ENCODE measurements around the gene UBE3B. TPM values are rescaled to one million over a fixed set of nuclear protein-coding genes. Genes with fewer than 3 reads are reported as not detected.

The UBE3B gene
- total RNA-seq, 1 donor from 2014 or later: 34.4 TPM

DNA sequence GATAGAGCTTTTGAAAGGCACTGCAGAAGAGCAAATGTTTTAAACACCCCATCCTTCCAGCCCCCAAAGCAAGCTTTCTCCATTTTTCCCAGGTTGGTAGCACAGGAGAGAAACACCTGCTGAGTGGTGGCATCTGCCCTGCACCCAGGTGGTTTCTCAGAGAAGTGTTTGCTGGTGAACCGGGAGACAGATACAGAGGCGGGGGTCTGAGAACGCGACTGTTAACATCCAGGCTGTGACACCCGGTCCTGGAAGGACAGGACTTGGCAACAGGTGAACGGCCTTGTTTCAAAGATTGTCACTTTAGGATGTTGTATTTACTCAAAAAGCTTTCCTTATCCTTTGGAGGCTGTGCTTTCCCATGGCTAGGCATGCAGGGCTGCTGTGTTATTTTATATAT is 77.3 kb downstream of the UBE3B start:
- Mint-ChIP-seq H3K27ac (ENCODE audit: unreplicated experiment) (no peak overlapping the region), H3K36me3 (ENCODE audit: low read depth, unreplicated experiment) (no peaks in the 10 kb centered on the region), H3K27me3 (ENCODE audit: low read depth, unreplicated experiment) (peaks cover 28% of the 10 kb centered on the region), H3K4me3 (ENCODE audit: unreplicated experiment) (no peak overlapping the region), H3K9me3 (ENCODE audit: unreplicated experiment) (no peaks in the 10 kb centered on the region), H3K4me1 (ENCODE audit: low read depth, unreplicated experiment) (no peaks in the 10 kb centered on the region)
- H3K4me3 ChIP-seq (ENCODE audit: insufficient read depth, low read depth, low read length): no peak overlapping the region
- H3K9me3 ChIP-seq (ENCODE audit: insufficient read depth, low read depth, low read length): no peaks in the 10 kb centered on the region
- FAIRE-seq (no peak), DNase-seq (ENCODE audit: low read depth) (no peak)
- no peaks in the 10 kb centered on the region for H3K36me3 ChIP-seq (ENCODE audit: insufficient read depth, low read length)
- no peak overlapping the region for H3K4me2 ChIP-seq (ENCODE audit: low read length)
- no peak overlapping the region for H2AFZ ChIP-seq (ENCODE audit: low read depth, low read length)
- peaks cover 14% of the 10 kb centered on the region for H3K4me1 ChIP-seq (ENCODE audit: insufficient read depth, low read length)
- H3K27me3 ChIP-seq (ENCODE audit: insufficient read depth, low read length): peaks cover 11% of the 10 kb centered on the region
- no peak overlapping the region for H3K27ac ChIP-seq (ENCODE audit: low read depth, low read length)
- TF ChIP-seq, protein P1, sequence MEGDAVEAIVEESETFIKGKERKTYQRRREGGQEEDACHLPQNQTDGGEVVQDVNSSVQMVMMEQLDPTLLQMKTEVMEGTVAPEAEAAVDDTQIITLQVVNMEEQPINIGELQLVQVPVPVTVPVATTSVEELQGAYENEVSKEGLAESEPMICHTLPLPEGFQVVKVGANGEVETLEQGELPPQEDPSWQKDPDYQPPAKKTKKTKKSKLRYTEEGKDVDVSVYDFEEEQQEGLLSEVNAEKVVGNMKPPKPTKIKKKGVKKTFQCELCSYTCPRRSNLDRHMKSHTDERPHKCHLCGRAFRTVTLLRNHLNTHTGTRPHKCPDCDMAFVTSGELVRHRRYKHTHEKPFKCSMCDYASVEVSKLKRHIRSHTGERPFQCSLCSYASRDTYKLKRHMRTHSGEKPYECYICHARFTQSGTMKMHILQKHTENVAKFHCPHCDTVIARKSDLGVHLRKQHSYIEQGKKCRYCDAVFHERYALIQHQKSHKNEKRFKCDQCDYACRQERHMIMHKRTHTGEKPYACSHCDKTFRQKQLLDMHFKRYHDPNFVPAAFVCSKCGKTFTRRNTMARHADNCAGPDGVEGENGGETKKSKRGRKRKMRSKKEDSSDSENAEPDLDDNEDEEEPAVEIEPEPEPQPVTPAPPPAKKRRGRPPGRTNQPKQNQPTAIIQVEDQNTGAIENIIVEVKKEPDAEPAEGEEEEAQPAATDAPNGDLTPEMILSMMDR (IDR thresholded peaks at IDR 0.05; ENCODE audit: insufficient read depth, low read depth, low read length): no peak
- no peak for TF ChIP-seq EZH2 (IDR thresholded peaks at IDR 0.05; ENCODE audit: insufficient read depth, low read length)
- H3K79me2 ChIP-seq (ENCODE audit: insufficient read depth, low read length): no peaks in the 10 kb centered on the region
- no peaks in the 10 kb centered on the region for H4K20me1 ChIP-seq (ENCODE audit: insufficient read depth, low read length)
- no peak overlapping the region for H3K9ac ChIP-seq (ENCODE audit: low read length)

DNA sequence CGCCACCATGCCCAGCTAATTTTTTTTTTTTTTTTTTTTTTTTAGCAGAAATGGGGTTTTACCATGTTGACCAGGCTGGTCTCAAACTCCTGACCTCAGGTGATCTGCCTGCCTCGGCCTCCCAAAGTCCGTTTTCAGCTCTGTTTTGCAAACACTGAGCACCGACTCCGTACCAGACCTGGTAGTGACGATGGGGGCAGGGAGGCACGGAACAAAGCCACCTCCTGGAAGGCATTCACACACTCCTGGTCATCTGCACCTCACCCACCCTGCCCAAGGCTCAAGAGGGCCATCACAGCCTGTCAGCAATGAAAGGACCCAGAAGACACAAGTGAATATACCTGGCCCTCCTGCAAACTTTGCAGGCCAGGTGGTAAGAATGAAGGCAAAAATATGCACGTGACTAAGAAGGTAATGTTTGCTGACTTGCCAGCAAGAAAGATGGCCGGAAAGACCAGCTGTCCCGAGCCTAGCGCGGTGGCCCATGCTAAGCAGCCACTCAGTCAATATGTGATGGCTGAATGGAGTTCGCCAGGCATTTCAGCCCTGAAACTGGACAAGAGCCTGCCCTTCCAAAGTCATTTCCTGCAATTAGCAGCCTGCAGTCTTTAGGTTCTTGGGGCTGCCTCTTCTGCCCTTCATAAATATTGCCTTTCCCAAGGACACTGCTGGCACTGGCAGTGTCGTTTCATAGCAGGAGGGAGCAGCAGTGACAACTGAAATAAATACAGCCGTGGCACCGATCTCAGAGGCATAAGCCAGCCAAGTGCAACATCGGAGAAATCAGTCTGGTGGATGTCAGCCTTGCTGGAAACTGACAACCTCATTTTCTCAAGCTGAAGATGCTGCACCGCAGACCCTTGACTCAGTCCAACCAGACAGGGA is 78.2 kb downstream of the UBE3B start:
- Mint-ChIP-seq H3K4me1 (ENCODE audit: low read depth, unreplicated experiment) (no peaks in the 10 kb centered on the region), H3K4me3 (ENCODE audit: unreplicated experiment) (no peak overlapping the region), H3K9me3 (ENCODE audit: unreplicated experiment) (no peaks in the 10 kb centered on the region), H3K27me3 (ENCODE audit: low read depth, unreplicated experiment) (peaks cover 28% of the 10 kb centered on the region), H3K36me3 (ENCODE audit: low read depth, unreplicated experiment) (no peaks in the 10 kb centered on the region), H3K27ac (ENCODE audit: unreplicated experiment) (no peak overlapping the region)
- H2AFZ ChIP-seq (ENCODE audit: low read depth, low read length): no peak overlapping the region
- FAIRE-seq: no peak
- TF ChIP-seq, protein P1 (IDR thresholded peaks at IDR 0.05; ENCODE audit: insufficient read depth, low read depth, low read length): no peak
- TF ChIP-seq EZH2 (IDR thresholded peaks at IDR 0.05; ENCODE audit: insufficient read depth, low read length): no peak
- no peaks in the 10 kb centered on the region for H4K20me1 ChIP-seq (ENCODE audit: insufficient read depth, low read length)
- no peak overlapping the region for H3K9ac ChIP-seq (ENCODE audit: low read length)
- no peak overlapping the region for H3K4me3 ChIP-seq (ENCODE audit: insufficient read depth, low read depth, low read length)
- peaks cover 8% of the 10 kb centered on the region for H3K27me3 ChIP-seq (ENCODE audit: insufficient read depth, low read length)
- no peaks in the 10 kb centered on the region for H3K36me3 ChIP-seq (ENCODE audit: insufficient read depth, low read length)
- H3K4me1 ChIP-seq (ENCODE audit: insufficient read depth, low read length): peaks cover 14% of the 10 kb centered on the region
- H3K27ac ChIP-seq (ENCODE audit: low read depth, low read length): no peak overlapping the region
- H3K9me3 ChIP-seq (ENCODE audit: insufficient read depth, low read depth, low read length): no peaks in the 10 kb centered on the region
- no peak for DNase-seq (ENCODE audit: low read depth)
- H3K4me2 ChIP-seq (ENCODE audit: low read length): no peak overlapping the region
- no peaks in the 10 kb centered on the region for H3K79me2 ChIP-seq (ENCODE audit: insufficient read depth, low read length)

DNA sequence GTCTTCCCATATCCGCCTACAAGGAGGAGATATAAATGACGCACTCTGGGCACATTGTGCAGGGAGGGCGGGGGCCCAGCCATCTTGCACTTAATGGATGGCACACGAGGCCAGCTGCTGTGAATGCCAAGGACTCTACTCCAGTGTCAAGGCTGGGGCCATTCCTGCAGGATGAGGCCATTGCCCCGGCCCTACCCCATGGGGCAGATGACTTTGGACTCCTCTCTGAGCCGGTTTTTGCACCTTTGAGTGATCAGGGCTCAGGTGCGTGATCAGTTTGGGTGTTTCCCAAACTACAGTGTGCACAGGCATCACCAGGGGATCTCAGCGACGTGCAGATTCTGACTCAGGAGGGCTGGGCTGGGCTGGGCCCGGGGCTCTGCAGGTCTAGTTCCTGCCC is 79.8 kb downstream of the UBE3B start:
- peaks cover 1% of the 10 kb centered on the region for H3K36me3 Mint-ChIP-seq (ENCODE audit: low read depth, unreplicated experiment)
- no peak for DNase-seq (ENCODE audit: low read depth)

More for the DNA sequence above, 79.8 kb downstream of the UBE3B start:
- Mint-ChIP-seq H3K4me1 (ENCODE audit: low read depth, unreplicated experiment) (no peaks in the 10 kb centered on the region), H3K9me3 (ENCODE audit: unreplicated experiment) (peaks cover 4% of the 10 kb centered on the region), H3K27me3 (ENCODE audit: low read depth, unreplicated experiment) (peaks cover 28% of the 10 kb centered on the region), H3K4me3 (ENCODE audit: unreplicated experiment) (no peak overlapping the region), H3K27ac (ENCODE audit: unreplicated experiment) (no peak overlapping the region)
- TF ChIP-seq, protein P1 (IDR thresholded peaks at IDR 0.05; ENCODE audit: insufficient read depth, low read depth, low read length): no peak
- TF ChIP-seq EZH2 (IDR thresholded peaks at IDR 0.05; ENCODE audit: insufficient read depth, low read length): no peak
- Histone ChIP-seq H2AFZ (ENCODE audit: low read depth, low read length) (no peak overlapping the region), H4K20me1 (ENCODE audit: insufficient read depth, low read length) (no peaks in the 10 kb centered on the region), H3K27ac (ENCODE audit: low read depth, low read length) (no peak overlapping the region), H3K27me3 (ENCODE audit: insufficient read depth, low read length) (peaks cover 8% of the 10 kb centered on the region), H3K9ac (ENCODE audit: low read length) (no peak overlapping the region), H3K4me2 (ENCODE audit: low read length) (no peak overlapping the region), H3K4me1 (ENCODE audit: insufficient read depth, low read length) (peaks cover 14% of the 10 kb centered on the region), H3K4me3 (ENCODE audit: insufficient read depth, low read depth, low read length) (no peak overlapping the region), H3K79me2 (ENCODE audit: insufficient read depth, low read length) (no peaks in the 10 kb centered on the region), H3K36me3 (ENCODE audit: insufficient read depth, low read length) (no peaks in the 10 kb centered on the region), H3K9me3 (ENCODE audit: insufficient read depth, low read depth, low read length) (no peaks in the 10 kb centered on the region)
- FAIRE-seq: no peak
